GM21737 (cell line): ENCODE measurements around the gene UNC13A.
A peak's percentile ranks its signal among the peaks of the same experiment; 100 is the strongest.
"Not testable (repeated sequence)": the region's sequence is repeated elsewhere in the genome, so short reads cannot be mapped to it uniquely, and the experiment has no call there.

Source experiments
- ATAC-seq: cut with Tn5 transposase; IDR thresholded peaks from one replicate; pipeline ENCODE4 v1.9.1; 2021; ENCODE audit warnings: mild to moderate bottlenecking, moderate library complexity; ENCODE audit not compliant: unreplicated experiment

Gene UNC13A

DNA sequence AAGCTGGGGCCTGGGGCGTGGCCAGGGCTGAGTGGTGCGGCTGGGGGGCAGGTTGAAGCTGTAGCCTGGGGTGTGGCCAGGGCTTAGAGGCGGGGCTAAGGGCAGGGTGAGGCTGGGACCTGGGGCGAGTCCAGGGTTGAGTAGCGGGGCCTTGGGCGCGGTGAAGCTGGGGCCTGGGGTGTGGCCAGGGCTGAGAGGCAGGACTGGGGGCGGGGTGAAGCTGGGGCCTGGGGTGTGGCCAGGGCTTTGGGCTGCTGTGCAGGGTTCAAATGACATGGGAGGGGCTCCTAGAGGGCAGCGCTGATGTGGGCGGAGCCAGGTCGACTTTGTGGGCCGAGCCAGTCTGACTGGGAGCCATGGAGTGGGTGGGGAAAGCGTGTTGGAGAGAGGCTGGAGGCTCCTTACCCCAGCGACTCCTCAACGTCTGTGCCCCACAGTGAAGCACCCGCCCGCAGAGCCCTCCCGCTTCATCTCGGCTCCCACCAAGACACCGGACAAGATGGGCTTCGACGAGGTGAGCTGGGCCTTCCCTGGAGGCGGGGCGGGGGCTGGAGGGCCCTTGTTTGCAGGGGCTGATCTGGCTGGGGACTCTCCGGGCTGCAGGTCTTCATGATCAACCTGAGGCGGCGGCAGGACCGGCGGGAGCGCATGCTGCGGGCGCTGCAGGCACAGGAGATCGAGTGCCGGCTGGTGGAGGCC is 111.2 kb downstream of the UNC13A start:
- ATAC-seq = no peak

DNA sequence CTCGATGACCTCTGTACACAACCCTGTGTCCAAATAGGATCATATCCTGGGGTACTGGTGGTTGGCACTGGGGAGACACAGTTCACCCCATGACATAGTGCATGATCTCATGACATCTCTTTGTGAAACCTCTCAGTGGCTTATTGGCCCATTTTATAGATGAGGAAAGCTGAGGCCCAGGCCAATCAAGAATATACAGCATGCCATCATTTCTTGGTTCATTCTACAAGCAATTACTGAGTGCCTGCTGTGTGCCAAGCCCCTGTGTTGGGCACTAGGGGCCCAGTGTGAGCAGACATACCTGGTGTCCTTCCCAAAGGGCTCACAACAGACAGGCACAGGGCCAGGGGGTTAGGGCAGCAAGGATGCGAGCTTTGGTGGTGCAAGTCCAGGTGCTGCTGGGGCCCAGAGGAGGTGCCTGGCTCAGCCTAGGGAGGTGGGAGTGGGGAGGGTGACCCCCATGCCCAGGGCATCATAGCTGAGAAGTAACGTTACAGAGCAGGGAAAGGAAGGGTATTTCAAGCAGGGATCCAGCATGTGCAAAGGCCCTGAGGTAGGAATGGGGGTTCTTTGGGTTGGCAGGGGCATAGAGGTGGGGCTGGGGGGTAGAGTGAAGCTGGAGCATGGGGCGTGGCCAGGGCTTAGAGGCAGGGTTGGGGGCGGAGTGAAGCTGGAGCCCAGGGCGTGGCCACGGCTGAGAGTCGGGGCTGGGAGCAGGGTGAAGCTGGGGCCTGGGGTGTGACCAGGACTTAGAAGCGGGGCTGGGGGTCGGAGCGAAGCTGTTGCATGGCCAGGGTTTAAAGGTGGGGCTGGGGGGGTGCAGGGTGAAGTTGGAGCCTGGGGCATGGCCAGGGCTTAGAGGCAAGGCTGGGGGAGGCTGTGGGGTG is 112.0 kb downstream of the UNC13A start:
- no peak for ATAC-seq

DNA sequence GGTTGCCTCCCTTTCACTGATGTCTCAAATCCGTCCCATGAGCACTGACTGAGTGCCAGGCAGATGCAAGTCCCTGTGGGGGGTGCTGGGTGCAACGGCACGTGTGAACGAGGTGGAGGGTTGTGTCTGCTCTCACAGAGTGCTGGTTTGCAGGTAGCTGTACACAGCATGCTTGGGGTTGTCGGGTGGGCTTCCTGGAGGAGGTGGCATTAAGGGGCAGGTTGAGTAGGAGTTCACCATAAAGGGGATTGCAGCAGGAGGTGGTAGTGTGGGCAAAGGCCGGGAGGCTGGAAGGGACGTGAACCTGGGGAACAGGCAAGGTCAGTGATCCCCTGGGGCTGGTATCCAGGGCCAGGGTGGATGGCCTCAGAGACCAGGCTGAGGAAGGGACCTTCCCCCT is 115.5 kb downstream of the UNC13A start:
- no peak for ATAC-seq

DNA sequence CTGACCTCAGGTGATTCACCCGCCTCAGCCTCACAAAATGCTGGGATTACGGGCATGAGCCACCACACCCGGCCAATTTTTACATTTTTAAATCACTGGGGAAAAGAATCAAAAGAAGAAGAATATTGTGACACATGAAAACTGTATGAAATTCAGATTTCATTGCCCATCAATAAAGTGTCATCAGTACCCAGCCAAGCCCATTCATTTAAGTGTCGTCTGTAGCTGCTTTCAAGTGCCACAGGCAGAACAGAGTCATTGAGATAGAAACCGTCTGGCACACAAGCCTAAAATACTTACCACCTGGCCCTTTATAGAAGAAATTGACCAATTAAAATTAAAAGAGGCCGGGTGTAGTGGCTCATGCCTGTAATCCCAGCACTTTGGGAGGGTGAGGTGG is 117.4 kb downstream of the UNC13A start:
- no peak for ATAC-seq

DNA sequence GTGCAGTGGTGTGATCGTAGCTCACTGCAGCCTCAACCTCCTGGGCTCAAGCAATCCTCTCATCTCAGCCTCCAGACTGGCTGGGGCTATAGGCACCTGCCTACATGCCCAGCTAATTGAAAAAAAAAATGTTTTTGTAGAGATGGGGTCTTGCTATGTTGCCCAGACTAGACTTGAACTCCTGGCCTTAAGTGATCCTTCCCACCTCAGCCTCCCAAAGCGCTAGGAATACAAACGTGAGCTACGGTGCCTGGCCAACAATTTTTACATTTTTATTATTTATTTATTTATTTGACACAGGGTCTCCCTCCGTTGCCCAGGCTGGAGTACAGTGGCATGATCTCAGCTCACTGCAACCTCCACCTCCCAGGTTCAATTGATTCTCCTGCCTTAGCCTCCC is 117.9 kb downstream of the UNC13A start:
- ATAC-seq = not testable (repeated sequence)

DNA sequence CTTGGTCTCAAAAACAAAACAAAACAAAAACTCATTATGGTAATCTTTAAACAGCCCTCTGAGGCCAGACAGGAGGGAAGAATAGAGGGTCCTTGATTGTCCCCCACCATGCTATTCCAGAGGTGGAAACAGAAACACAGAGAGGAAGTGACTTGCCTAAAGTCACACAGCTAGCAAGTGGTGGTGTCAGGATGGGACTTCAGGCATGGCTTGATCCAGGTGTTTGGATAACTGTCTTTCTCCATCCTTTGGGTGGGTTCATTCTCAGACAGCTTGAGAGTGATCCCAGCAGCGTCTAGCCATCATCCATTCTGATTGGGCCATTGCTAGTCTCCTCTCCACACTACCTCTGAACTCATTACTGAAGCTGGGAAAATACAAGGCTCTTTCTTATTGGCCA is 120.2 kb downstream of the UNC13A start:
- ATAC-seq = no peak

- no peak for ATAC-seq
These were observed 122.5 kb downstream of the UNC13A start for GRCh38 chr19:17565611-17566010.

DNA sequence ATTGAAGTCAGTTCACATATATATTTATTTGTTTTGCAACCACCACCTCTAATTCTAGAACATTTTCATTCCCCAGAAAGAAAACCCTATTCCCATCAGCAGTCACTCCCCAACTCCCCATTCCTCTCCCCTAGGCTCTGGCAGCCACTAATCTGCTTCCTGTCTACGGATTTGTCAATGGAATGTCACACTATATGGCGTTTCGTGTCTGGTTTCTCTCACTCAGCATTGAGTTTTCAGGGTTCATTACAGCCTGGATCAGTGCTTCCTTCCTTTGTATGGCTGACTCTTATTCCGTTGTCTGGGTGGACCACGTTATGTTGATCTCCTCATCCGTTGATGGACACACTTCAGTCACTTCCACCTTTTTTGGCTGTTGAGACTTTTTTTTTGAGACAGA is 123.4 kb downstream of the UNC13A start:
- no peak for ATAC-seq

- no peak for ATAC-seq
These were observed 125.6 kb downstream of the UNC13A start for GRCh38 chr19:17562561-17562960.

GRCh38 chr19:17562097-17562496 is 126.1 kb downstream of the UNC13A start:
- no peak for ATAC-seq

DNA sequence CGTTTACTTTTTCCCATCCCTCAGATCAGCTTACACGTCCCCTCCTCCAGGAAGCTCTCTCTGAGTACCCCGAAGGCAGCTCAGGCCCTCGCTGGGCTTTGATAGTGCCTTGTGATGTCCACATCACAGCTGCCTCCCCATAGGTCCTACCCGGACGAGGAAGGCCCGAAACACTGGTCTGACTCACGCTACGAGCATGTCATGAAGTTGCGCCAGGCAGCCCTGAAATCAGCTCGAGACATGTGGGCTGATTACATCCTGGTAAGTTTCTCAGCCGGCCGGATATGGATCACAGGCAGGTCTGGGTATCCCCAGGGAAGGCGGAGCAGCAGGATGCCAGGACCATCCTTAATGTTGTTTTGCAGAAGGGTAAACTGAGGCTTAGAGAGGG is 128.0 kb downstream of the UNC13A start:
- ATAC-seq = no peak

GRCh38 chr19:17557466-17557865 is 130.7 kb downstream of the UNC13A start:
- no peak for ATAC-seq

- ATAC-seq = no peak
These were observed 131.2 kb downstream of the UNC13A start for GRCh38 chr19:17556995-17557394.

DNA sequence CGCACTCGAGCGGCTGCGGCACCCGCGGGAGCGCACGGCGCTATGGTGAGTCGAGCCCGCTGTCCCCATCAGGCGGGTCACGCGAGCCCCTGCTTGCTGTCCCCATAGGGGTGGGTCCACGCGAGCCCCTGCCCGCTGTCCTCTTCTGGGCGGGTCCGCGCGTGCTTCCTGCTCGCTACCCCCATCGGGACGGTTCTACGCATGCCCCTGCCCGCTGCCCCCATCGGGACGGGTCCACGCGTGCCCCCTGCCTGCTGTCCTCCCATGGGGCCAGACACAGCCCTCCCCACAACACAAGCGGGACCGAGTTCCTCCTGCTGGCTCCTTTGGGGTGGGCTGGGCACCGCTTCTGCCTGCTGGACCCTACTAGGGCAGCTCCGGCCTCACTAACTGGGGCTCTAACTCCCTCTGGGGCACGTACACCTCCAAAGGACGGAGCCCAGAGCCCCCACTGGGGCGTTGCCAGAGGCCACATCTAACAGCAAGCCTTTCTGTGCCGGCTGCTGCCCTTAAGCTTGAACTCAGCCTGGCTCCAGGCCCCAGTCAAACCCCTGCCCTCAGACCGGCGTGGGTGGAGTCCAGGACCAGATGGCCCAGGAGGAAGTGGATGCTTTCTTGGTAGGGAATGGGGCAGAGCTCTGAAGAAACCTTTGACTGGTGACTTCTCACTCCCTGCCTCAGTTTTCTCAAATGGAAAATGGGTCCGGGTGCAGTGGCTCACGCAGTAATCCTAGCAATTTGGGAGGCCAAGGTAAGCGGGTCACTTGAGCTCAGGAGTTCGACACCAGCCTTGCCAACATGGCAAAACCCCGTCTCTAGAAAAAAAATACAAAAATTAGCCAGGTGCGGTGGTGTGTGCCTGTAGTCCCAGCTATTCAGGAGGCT is 132.0 kb downstream of the UNC13A start:
- peak; percentile 32 for ATAC-seq

DNA sequence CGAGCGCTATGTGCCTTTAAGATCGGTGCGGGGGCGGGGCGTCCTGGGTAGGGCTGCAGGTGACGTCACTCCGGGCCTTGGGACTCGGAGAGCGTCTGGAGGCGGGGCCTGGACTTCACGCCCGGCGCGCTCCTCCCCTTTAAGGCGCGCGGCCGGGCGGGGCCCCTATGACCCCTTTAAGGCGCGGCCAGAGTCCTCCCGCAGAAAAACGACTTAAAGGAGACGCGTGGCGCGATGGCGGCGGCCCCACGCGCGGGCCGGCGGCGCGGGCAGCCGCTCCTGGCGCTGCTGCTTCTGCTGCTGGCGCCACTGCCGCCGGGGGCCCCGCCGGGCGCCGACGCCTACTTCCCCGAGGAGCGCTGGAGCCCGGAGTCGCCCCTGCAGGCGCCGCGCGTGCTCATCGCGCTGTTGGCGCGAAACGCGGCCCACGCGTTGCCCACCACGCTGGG is 132.7 kb downstream of the UNC13A start, which contains the start of gene COLGALT1:
TSS of gene COLGALT1 (plus strand) at position 170 of the 449 bp plus-strand sequence. CDS start at position 235, 65 bp downstream.
- peak; percentile 91 for ATAC-seq

DNA sequence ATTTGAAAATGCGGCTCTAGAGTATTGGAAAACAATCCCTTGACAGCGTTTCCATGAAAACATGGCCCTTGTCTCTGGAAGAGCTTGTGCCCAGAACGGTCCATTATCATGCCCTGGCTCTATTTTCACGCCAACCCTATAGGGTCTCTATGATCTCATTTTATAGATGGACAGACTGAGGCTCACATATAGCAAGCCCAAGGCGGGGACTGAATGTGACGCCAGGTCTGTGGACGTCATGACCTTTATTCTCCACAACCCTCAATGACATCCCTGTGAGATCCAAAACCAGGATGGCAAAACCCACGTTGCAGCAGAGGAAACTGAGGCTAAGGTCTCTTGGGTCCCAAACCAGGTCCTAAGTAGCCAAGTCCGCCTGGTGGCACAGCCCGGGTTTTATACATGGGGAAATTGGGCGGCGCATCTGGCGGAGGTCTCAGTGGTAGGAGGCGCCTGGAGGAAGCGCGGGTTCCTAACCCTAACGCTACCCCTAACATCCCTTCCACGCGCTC is 133.1 kb downstream of the UNC13A start:
- ATAC-seq = no peak

DNA sequence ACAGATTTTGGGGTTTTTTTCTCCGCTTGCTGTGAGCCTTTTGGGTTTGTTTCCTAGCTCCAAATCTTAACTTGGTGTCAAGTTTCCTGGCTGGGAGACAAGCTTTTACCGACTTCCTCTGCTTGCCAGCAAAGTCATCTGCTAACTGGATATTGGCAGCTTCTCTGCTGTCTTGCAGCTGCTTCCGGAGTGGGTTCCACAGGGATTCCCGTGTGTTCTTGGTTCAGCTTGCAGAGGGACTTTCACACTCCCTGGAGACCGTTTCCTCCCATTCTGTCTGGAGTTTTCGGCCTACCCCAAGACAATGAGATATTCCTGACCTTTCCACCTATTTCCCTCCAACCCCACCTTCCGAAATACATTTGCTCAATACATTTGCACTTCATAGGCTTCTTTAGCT is 134.9 kb downstream of the UNC13A start:
- ATAC-seq = no peak

DNA sequence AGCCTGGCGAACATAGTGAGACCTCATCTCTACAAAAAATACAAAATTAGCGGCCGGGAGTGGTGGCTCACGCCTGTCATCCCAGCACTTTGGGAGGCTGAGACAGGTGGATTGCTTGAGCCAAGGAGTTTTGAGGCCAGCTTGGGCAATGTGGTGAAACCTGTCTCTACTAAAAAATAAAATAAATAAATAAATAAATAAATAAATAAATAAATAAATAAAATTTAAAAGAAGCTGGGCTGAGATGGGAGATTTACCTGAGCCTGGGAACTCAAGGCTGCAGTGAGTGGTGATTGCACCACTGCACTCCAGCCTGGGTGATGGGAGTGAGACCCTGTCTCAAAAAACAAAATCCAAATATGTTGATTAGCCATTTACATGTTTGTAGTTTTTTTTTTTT is 135.4 kb downstream of the UNC13A start:
- not testable (repeated sequence) for ATAC-seq
